ENCODE results near the gene TMC7.

GRCh38 chr16:19104607-19105006, 120.9 kb downstream of the TMC7 start:
- TF ChIP-seq, protein P1, sequence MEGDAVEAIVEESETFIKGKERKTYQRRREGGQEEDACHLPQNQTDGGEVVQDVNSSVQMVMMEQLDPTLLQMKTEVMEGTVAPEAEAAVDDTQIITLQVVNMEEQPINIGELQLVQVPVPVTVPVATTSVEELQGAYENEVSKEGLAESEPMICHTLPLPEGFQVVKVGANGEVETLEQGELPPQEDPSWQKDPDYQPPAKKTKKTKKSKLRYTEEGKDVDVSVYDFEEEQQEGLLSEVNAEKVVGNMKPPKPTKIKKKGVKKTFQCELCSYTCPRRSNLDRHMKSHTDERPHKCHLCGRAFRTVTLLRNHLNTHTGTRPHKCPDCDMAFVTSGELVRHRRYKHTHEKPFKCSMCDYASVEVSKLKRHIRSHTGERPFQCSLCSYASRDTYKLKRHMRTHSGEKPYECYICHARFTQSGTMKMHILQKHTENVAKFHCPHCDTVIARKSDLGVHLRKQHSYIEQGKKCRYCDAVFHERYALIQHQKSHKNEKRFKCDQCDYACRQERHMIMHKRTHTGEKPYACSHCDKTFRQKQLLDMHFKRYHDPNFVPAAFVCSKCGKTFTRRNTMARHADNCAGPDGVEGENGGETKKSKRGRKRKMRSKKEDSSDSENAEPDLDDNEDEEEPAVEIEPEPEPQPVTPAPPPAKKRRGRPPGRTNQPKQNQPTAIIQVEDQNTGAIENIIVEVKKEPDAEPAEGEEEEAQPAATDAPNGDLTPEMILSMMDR (IDR thresholded peaks at IDR 0.05), result no peak
- TF ChIP-seq POLR2A (IDR thresholded peaks at IDR 0.05), result no peak
